ENCODE data around the gene DRD5.
"Not testable (repeated sequence)": the region's sequence is repeated elsewhere in the genome, so short reads cannot be mapped to it uniquely, and the experiment has no call there.

DRD5 gene

DNA sequence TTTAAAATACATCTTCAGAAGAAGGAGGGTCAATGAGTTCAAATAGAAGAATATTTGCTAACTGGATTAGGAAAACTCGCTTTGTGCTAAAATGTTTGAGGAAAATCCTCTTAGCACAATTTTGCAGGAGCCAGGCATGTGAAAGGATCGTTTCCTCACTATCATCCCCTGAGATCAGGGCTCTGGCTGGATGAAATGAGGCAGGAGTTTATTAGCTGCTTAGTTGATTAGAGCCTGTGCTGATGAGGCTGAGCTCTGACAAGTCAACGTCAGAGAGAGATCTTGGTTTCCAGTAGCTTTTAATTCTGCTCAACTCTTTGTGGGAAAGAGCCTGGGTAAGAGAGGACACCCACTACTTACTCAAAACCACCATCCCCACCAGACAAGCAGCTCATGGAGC, 8.0 kb upstream of the DRD5 start:
- TF ChIP-seq POLR2AphosphoS5 (IDR thresholded peaks at IDR 0.05; ENCODE audit: low read depth) (no peak), GABPA (IDR thresholded peaks at IDR 0.05; ENCODE audit: low read depth) (no peak), SPI1 (IDR thresholded peaks at IDR 0.05; ENCODE audit: borderline replicate concordance, low read depth) (no peak)
- TF ChIP-seq, protein P1, sequence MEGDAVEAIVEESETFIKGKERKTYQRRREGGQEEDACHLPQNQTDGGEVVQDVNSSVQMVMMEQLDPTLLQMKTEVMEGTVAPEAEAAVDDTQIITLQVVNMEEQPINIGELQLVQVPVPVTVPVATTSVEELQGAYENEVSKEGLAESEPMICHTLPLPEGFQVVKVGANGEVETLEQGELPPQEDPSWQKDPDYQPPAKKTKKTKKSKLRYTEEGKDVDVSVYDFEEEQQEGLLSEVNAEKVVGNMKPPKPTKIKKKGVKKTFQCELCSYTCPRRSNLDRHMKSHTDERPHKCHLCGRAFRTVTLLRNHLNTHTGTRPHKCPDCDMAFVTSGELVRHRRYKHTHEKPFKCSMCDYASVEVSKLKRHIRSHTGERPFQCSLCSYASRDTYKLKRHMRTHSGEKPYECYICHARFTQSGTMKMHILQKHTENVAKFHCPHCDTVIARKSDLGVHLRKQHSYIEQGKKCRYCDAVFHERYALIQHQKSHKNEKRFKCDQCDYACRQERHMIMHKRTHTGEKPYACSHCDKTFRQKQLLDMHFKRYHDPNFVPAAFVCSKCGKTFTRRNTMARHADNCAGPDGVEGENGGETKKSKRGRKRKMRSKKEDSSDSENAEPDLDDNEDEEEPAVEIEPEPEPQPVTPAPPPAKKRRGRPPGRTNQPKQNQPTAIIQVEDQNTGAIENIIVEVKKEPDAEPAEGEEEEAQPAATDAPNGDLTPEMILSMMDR (IDR thresholded peaks at IDR 0.05; ENCODE audit: insufficient read depth, low read length) = no peak
- TF ChIP-seq, protein P2, sequence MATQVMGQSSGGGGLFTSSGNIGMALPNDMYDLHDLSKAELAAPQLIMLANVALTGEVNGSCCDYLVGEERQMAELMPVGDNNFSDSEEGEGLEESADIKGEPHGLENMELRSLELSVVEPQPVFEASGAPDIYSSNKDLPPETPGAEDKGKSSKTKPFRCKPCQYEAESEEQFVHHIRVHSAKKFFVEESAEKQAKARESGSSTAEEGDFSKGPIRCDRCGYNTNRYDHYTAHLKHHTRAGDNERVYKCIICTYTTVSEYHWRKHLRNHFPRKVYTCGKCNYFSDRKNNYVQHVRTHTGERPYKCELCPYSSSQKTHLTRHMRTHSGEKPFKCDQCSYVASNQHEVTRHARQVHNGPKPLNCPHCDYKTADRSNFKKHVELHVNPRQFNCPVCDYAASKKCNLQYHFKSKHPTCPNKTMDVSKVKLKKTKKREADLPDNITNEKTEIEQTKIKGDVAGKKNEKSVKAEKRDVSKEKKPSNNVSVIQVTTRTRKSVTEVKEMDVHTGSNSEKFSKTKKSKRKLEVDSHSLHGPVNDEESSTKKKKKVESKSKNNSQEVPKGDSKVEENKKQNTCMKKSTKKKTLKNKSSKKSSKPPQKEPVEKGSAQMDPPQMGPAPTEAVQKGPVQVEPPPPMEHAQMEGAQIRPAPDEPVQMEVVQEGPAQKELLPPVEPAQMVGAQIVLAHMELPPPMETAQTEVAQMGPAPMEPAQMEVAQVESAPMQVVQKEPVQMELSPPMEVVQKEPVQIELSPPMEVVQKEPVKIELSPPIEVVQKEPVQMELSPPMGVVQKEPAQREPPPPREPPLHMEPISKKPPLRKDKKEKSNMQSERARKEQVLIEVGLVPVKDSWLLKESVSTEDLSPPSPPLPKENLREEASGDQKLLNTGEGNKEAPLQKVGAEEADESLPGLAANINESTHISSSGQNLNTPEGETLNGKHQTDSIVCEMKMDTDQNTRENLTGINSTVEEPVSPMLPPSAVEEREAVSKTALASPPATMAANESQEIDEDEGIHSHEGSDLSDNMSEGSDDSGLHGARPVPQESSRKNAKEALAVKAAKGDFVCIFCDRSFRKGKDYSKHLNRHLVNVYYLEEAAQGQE (IDR thresholded peaks at IDR 0.05; ENCODE audit: insufficient replicate concordance, low read depth) = no peak
- no peak for DNase-seq (ENCODE audit: low read depth in 1 of 2, low spot score in 1 of 2)
- Histone ChIP-seq H3K4me3 (replicated peaks; ENCODE audit: insufficient read depth, low read length) (no peak overlapping the region), H3K27me3 (ENCODE audit: insufficient read depth, poor library complexity, severe bottlenecking) (no peaks in the 10 kb centered on the region), H3K27ac (replicated peaks) (no peak overlapping the region)

DNA sequence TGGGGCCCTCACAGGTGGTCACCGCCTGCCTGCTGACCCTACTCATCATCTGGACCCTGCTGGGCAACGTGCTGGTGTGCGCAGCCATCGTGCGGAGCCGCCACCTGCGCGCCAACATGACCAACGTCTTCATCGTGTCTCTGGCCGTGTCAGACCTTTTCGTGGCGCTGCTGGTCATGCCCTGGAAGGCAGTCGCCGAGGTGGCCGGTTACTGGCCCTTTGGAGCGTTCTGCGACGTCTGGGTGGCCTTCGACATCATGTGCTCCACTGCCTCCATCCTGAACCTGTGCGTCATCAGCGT, 652 bp downstream of the DRD5 start:
- no peak for DNase-seq (ENCODE audit: low read depth in 1 of 2, low spot score in 1 of 2)
- H3K4me3 ChIP-seq (replicated peaks; ENCODE audit: insufficient read depth, low read length) = no peak overlapping the region
- H3K27me3 ChIP-seq (ENCODE audit: insufficient read depth, poor library complexity, severe bottlenecking) = no peaks in the 10 kb centered on the region
- TF ChIP-seq POLR2AphosphoS5 (IDR thresholded peaks at IDR 0.05; ENCODE audit: low read depth) = no peak
- TF ChIP-seq GABPA (IDR thresholded peaks at IDR 0.05; ENCODE audit: low read depth) = no peak
- TF ChIP-seq, protein P1 (IDR thresholded peaks at IDR 0.05; ENCODE audit: insufficient read depth, low read length) = no peak
- TF ChIP-seq SPI1 (IDR thresholded peaks at IDR 0.05; ENCODE audit: borderline replicate concordance, low read depth) = no peak
- TF ChIP-seq, protein P2 (IDR thresholded peaks at IDR 0.05; ENCODE audit: insufficient replicate concordance, low read depth) = no peak
- no peak overlapping the region for H3K27ac ChIP-seq (replicated peaks)

DNA sequence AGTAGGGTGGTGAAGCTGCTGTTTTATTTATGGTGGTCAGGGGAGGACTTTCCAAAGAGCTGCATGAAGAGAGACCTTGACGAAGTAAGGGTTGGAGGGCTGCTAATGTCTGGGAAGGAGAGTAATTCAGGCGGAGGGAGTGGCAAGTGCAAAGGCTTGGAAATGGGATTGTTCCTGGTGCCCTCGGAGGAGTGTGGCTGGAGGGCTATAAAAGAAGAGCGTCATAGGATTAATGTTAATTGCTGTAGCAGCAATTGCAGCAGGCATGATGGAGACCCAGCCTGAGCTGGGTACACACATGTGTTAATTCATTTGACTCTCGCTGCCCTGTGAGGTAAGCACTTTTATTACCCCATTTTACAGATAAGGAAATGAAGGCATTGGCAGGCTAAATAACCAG, 4.5 kb downstream of the DRD5 start:
- H3K27ac ChIP-seq (replicated peaks); H3K27me3 ChIP-seq (ENCODE audit: insufficient read depth, poor library complexity, severe bottlenecking); DNase-seq (ENCODE audit: low read depth in 1 of 2, low spot score in 1 of 2); H3K4me3 ChIP-seq (replicated peaks; ENCODE audit: insufficient read depth, low read length): not testable (repeated sequence)

DNA sequence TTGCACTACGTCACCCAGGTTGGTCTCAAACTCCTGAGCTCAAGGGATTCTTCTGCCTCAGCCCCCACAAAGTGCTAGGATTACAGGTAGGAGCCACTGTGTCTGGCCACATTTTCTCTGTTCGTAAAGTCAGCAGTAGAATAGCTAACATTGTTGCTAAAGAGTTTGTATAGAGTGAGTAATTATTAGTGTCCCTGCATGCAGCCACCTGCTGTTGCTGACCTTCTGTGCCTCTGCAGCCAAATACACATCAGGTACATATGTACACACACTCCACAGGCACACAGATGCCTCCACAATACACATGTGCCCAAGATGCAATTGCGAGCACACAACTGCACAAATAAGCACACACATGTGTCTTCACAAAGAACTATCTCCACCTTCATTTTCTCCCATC, 10.9 kb downstream of the DRD5 start:
- TF ChIP-seq GABPA (IDR thresholded peaks at IDR 0.05; ENCODE audit: low read depth) (no peak), SPI1 (IDR thresholded peaks at IDR 0.05; ENCODE audit: borderline replicate concordance, low read depth) (no peak), POLR2AphosphoS5 (IDR thresholded peaks at IDR 0.05; ENCODE audit: low read depth) (no peak)
- TF ChIP-seq, protein P1 (IDR thresholded peaks at IDR 0.05; ENCODE audit: insufficient read depth, low read length) = no peak
- TF ChIP-seq, protein P2 (IDR thresholded peaks at IDR 0.05; ENCODE audit: insufficient replicate concordance, low read depth) = no peak
- no peak for DNase-seq (ENCODE audit: low read depth in 1 of 2, low spot score in 1 of 2)
- no peak overlapping the region for H3K27ac ChIP-seq (replicated peaks)
- no peaks in the 10 kb centered on the region for H3K27me3 ChIP-seq (ENCODE audit: insufficient read depth, poor library complexity, severe bottlenecking)
- no peak overlapping the region for H3K4me3 ChIP-seq (replicated peaks; ENCODE audit: insufficient read depth, low read length)

DNA sequence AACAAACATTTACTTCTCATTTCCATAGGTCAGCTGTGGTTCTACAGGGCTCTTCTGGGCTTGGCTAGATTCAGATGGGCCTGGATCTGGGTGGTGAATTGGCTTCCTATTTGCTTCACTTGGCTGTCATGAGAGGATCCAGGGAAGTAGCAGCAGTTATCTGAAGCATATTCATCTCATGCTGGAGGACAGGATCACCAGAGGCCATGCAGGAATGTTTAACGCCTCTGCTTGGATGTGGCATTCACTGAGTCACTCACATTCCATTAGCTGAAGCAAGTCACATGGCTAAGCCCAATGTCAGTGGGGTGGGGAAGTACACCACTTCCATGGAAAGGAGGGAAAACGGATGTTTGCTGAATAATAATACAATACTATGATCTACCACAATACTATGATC, 15.2 kb downstream of the DRD5 start:
- DNase-seq (ENCODE audit: low read depth in 1 of 2, low spot score in 1 of 2); H3K27me3 ChIP-seq (ENCODE audit: insufficient read depth, poor library complexity, severe bottlenecking); H3K27ac ChIP-seq (replicated peaks); H3K4me3 ChIP-seq (replicated peaks; ENCODE audit: insufficient read depth, low read length): not testable (repeated sequence)
